ENCODE measurements around the gene C21orf91.

C21orf91 gene

DNA sequence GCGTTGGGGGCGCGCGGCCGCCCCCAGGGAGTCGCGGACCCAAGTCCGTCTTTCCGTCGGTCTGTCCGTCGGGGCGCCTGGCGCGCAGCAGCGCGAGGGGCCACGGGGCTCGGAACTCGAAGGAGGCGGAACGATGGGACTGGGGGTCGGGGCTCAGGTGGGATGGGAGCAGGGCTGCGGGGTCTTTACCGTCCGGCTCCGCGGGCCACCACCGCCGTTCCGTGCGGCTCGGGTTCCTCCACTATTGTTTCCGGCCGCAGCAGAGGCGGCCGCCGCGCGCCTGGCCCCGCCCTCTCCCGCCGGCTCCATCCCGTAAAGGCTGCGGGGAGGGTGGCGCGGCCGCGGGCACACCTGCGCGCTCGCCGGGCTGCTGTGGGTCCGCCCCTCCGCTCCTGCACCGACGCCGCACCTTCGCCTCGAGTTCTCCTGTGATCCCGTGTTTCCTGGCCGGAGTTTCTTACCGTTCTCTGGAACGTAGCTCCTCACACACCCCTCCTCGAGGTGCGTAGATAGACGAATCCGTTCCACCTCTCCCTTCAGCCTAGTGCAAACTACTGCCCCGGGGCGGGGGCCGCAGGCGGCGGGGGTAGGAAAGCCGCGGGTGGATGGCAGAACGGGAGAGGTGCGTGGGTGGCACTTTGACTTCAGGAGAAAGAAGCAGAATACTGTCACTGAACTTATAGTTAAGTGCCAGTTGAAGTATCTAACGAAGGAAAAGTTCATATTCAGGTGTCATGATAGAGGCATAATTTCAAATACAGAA lies at the start of gene C21orf91:
Gene C21orf91, minus strand, starts transcription at position 243 of the 763 bp plus-strand sequence. CDS start 1,038 bp downstream, outside the sequence.
- DNase-seq: peak; percentile 63 to 92

DNA sequence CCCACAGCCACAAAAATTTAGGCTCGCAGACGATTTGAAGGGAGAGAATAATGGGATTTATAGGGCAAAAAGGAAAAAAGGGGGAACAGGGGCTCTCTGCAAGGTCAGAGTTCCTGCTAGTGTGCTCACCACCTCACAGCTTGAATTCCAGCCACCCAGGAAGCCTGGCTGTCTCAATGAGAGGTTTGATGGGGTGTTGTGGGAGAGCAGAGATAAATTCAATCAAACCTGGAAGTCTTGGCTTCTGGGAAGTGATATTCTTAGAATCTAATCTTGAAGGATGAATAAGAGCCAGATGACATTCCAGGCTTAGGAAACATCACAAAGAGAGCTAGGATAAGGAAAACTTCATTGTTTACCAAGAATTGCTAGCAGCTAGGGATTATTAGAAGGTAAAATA lies 47.4 kb upstream of the C21orf91 start:
- DNase-seq: no peak

DNA sequence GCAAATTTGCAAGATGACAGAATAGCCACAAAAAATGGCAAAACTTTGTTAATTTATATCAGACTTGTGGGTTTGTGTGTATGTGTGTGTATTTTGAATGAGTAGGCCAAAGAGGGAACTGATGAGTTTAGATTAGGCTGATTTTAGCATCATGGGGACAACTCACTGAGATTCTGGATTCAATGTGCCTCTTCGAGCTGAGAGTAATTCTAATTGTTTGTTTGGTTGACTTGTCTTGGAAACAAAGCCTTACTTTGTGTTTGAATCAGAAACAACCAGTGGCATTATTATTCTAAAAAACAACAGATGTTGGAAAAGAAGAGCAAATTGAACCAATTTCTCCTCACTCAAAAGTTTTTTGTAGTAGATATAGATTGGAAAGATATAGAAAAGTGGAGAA lies 40.5 kb upstream of the C21orf91 start:
- no peak for DNase-seq

DNA sequence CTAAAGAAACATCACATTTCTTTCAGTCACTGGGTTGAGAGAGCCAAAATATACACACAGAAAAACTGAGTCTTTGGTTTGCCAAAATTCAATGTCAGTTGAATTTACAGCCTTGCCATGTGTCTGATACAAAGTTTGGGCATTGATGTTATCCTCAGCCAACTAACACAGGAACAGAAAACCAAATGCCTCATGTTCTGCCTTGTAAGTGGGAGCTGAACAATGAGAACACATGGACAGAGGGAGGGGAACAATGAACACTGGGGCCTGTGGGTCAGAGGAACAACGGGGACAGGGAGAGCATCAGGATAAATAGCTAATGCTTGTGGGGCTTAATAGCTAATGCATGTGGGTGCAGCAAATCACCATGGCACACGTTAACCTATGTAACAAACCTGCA lies 39.6 kb upstream of the C21orf91 start:
- DNase-seq: no peak

DNA sequence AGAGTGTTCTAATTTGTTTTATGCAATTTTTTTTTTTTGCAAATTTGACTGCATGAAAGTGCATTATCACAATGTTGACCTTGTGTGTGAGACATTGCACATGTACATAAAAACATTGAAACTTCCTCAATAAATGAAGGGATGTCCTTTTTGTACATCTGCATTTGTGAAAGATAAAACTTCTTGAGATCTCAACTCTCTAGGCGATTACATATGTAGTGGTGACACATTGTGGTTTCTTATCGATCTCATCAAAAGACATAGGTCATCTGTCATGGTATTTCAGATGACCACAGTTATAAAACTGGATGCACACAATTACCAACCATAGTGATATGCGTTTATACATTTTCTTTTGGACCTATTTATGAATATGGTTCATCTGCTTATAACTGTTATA lies 35.6 kb upstream of the C21orf91 start:
- DNase-seq: no peak

DNA sequence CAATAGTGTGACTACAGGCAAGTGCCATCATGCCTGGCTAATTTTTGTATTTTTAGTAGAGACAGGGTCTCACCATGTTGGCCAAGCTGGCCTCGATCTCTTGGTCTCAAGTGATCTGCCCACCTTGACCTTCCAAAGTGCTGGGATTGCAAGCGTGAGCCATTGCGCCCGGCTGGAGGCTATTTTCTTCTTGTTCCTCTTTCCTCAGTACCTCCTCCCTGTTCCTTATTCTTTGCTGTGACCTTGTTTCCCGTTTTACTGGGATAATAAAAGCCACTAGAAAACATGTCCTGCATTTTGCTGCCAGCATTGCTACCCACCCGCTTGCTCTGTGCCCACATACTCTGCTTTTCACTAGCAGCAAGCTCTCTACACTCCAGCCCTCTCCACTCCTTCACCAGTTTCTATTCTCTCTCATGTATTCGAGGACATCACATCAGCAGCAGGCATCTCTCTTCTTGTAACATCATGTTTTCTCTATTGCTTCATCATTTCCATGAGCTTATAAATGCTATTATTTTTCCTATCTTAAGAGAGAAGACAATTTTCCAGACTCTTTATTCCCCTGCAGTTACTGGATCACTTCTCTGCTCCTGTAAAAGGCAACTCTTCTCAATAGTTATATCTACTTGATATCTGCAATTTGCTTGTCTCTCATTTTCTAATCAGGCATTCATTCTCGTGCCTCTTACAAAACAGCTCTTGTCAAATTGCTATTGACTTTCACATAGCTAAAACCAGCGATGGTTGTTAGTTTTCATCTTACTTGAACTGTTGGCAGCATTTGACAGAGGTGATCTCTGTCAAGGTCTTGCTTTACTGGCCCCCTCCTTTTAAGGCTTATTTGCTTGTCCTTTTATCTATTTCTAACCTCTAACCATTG lies 34.5 kb upstream of the C21orf91 start:
- no peak for DNase-seq

DNA sequence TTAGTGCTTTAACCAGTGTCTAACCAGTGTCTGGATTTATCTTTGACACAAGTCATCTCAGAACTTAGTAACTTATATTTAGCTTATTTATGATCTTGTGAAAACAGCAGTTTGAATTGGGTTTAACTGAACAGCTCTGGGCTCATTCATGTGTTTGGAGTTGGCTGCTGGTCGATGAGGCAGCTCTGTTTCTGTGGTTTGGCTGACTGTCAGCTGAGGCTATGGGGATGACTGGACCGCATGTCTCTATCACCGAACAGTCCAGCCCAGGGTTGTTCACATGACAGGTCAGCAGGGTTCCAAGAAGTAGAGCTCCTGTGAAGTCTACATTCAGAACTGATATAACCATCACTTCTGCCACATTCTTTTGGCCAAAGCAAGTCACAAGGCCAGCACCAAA lies 29.1 kb upstream of the C21orf91 start:
- no peak for DNase-seq

DNA sequence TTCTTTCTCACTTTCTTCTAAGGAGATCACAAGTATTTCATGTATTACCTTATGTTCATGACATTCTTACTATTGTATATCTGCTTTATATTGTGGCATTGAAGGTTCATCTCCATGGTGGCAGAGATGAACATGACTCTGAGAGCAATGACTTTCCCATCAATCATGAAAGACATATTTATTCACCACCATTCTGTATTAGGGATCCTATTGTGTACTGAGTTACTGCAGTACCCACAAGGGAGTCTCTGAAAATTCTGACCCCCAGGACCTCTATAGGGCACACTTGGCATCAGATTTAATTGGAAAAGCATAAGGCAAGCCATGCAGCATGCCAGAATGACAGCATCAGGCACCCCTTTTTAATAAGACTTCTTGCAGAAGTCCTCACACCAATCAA lies 21.9 kb upstream of the C21orf91 start:
- DNase-seq: no peak

DNA sequence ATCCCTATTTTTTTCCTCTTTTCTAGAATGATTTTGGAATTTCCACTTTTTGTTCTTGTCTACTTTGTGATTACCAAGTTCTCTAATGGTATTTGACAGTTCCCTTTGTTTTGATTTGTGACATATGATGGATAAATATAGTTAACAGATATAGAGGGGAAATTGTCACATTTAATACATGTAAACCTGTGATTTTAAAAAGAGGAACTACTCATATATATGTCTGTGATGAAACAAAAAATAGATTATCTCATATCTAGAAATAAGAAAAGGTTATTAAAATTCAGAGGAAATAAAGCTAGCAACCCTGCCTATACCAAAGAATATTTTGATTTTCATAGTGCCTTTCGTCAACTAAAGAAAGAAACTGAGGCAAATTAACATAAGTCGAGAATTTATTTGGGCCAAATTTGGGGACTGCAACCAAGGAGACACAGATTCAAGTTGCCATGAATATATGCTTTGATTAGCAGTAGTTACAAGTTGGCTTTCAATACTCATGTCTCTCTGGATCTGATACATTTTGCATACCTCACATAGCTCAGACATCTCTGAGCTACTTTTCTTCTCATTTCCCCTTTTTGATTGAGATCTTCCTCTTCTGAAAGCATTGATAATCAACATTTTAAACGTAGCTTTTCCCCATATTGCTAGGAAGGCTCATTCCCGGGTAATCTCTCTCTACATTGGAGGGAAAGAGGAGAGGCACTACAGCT lies 15.6 kb upstream of the C21orf91 start:
- no peak for DNase-seq

DNA sequence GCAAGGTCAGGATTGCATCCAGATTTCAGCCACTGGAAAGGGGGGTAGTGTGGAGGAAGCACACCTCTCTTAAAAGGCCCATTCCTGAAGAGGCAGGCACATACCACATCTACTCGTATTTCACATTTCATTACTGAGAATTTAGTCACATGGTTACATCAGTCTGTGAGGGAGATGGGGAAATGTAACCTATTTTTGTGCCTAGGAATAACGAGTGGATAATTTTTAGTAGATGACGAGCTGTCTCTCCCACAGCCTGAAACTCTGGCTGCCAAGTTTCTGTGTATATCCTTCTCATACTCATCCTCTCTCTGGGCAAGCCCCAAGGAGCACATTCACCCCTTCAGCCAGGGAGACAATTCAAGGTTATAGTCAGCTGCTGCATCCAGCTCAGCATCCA lies 10.3 kb upstream of the C21orf91 start:
- DNase-seq: no peak

DNA sequence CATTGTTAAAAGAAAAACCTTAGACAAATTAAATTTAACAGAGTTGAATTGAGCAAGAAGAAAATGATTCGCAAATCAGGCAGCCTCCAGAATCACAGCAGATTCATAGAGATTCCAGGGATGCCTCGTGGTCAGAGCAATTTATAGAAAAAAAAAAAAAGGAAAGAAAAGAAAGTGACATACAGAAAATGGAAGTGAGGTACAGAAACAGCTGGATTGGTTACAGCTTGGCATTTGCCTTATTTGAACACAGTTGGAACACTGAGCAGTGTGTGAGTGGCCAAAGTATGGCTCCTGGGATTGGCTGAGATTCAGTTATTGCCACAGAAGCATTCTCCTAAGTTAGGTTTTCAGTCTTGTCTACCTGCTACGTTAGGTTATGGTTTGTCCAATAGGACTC lies 9.1 kb upstream of the C21orf91 start:
- no peak for DNase-seq

DNA sequence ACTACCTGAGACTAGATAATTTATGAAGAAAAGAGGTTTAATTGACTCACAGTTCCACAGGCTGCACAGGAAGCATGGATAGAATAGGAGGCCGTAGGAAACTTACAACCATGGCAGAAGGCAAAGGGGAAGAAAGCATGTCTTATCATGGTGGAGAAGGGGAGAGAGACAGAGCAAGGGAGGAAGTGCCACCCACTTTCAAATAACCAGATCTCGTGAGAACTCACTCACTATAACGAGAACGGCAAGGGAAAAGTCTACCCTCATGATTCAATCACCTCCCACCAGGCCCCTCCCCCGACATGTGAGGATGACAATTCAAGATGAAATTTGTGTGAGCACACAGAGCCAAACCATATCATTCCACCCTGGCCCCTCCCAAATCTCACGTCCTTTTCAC lies 4.7 kb upstream of the C21orf91 start:
- DNase-seq: no peak

DNA sequence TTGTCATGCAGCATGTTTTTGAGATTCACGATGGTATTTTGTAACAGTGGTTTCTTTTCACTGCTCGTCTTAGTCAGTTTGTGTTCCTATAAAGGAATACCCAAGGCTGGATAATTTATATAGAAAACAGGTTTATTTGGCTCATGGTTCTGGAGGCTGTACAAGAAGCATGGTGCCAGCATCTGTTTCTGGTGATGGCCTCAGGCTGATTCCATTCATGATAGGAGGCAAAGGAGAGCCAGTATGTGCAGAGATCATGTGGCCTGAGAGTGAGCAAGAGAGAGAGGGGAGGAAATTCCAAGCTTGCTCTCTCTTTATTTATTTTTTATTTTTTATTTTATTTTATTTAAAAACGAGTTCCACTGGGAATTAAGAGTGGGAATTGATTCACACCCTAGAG lies 2.0 kb upstream of the C21orf91 start:
- no peak for DNase-seq

DNA sequence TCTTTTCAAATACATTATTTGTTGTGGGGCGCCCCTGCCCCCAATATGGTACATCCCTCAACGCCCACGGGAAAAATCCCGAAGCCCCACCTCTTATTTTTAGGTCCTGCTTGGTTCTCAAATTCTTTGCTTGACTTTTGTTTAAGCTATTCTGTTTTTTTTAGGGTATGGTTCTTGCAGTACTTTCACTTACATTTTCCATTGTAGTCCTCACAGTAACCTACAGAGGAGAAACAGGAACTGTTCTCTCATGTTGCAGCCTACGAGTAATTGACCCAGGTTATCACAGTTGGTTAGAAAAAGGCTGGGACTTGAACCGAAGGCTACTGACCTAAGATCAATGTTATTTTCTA lies 697 bp upstream of the C21orf91 start:
- DNase-seq: peak; percentile 34 to 68

DNA sequence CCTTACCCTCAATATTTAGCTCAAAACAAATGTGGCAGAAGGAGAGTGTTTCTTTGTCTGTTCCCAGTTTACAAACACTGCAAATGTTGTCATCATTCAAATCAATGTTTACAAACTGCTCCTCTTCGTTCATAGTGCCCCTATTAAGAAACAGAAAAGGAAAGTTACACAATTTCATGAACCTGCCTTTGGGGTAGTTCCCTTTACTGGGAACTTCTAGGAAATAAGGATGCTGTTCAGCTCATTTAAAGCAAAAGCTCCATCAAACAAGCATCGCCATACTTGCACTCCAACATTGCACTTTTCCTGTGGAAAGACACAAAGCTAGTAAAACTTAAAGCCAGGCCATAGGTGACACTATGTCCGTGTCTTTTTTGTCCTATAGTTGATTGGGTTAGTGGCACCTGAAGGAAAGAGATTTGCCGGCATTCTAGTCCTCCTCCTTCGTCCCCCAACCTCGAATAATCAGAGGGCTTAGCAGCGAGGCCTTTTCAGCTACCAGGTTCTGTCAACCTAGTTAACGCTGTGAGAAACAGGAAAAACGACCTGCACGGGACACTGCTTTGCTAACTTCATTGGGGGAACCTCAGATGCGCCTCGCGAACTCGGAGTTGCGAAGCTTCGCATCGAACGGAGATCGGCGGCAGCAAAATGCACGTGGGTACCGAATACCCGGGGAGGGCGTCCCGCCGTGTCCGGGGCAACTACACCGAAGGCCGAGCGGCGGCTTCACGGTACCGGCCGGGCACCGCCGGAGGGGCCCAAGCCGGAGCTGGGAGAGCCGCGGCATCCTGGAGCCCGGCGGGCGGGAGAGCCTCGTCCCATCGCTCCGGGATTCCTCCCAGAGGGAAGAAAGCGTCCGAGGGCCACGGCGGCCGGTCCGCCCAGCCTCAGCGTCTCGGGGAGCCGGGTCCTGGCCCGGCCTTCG lies 706 bp downstream of the C21orf91 start:
- DNase-seq: peak; percentile 43 to 66

DNA sequence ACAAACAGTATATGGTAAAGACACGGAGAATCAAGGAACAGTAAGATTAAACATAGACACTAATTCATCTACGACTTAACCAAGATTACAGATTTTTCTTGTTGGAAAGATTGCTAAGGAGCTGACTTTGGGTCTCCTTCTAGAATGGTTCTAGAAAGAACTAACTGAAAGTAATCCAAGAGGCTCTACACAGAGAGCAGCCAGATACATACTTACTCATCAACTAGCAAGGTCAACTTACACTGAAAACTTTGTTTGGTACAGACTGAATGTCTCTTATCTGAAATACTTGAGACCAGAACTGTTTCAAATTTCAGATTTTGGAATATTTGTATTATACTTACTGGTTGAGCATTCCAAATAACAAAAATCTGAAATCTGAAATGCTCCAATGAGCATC lies 5.8 kb downstream of the C21orf91 start:
- no peak for DNase-seq

DNA sequence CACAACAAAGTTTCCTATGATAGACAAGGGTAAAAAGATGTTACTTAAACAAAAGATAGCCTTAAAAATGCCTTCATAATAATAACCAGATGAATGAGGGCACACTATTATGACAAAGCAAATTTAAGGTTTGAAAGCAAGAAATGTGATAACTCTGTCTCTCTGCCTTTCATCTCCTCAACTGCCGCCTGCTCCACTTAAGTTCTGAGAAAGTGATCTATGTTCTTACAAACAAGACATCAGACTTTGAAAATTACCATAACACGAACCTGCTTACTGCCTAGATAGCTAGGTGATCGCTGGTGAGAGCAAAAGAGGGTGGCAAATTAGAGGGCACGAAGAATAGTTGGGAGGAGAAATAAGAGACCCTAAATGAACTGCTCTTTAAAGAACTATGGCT lies 13.2 kb downstream of the C21orf91 start:
- no peak for DNase-seq

DNA sequence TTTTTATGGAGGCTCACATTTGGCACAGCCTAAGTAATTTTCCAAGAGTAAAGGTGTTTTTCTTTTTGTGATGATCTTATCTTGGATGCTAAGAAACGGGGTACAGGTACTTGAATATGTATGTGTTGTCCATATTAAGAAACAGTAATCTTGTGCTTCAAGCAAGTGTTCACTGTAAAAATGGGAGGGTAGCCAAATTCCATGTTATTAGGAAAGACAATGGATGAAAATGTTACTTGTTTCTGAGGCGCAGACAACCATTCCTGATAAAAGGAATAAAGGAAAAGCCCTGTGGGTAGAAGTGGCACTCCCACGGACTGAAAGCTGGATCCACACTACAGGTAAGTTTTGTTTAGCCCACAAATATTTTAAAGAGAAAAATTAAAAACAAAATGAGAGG lies 15.6 kb downstream of the C21orf91 start:
- DNase-seq: no peak

DNA sequence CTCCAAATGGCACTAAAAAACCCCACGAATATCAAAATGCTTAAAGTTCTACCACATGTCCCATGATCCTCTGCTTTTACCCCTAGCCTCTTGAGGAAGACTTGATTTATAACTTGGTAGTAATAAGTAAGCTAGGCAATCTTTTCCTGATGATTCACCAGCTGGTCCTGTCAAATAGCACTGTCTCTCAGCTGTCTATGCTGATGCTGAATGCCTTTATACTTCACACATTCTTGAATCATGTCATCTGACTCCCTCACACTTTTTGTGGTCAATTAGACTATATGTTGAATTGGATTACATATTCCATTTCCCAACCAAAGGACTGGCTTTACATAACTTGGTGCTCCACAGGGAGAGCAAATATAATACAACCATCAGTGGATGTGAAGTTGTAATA lies 16.6 kb downstream of the C21orf91 start:
- no peak for DNase-seq

DNA sequence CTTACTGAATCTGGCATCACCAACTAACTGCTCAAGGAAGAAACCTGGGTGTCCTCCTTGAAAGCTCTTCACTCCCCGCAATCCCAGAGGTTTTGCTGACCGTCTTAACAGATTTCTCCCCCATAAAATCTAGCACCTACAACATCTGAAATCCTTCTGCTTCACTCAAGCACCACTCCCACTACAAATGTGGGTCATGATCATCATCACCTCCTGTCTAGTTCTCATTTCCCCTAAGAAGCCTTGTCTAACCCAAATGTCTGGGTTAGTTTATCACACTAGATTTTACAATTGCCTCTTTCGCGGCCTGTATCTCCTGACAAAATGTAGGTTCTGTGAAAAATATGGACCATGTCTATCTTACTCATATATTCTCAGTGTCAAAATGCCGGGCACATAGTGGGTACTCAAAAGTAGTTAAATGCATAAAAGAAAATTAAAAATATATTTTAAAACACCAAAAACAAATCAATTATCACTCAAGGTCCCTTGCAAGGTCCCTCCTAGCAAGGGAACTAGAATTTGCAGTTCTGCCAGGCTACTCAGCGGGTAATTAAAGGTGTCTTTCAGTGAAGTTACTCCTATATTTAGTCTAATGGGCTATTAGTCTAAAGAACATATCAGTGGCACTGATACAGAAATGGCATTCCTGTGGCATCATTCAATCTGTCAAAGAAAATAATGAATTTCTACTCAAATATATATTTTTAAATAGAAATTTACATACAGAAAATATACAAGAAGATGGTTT lies 19.6 kb downstream of the C21orf91 start:
- no peak for DNase-seq

DNA sequence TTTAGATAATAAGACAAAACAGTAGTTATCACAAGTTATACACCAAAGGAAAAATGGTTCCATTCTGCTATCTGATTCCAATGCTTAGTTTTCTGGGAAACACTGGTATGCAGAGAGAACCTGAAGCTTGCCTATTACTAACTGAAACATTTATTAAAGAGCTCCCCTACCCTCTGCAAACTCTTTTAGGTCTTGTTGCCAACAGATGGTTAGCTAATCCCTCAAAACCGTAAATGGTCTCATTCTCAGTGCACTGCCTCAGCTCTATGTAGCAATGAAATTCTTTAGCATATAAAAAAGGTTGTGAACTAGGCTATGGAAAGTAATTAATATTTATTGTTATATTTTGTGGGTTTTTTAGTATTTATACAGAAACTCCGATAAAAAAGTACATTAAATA lies 20.4 kb downstream of the C21orf91 start:
- no peak for DNase-seq

DNA sequence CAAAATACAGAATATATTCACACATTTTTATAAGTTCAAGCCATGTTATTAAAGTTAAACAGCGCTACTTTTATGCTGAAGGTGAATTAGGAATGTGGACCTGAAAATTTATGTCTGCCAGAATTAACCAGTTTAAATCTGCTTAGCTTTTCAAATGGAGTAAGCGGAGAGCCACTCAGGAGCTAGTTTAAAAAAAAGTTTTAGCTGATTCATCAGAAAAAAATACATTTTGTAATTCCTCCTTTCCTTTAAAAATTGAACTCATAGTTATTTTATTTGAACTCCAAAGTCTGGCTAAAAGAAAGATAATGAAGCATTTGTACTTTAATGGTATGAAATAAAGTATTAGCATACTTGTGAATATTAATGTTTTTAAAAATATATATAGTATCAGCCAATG lies 21.2 kb downstream of the C21orf91 start:
- DNase-seq: no peak
